HG03460 (cell line): Measurements from ENCODE around the gene KCTD18.

Source experiments
- ATAC-seq: cut with Tn5 transposase; IDR thresholded peaks from one replicate; pipeline ENCODE4 v1.9.1; 2021; ENCODE audit not compliant: unreplicated experiment

Gene KCTD18

DNA sequence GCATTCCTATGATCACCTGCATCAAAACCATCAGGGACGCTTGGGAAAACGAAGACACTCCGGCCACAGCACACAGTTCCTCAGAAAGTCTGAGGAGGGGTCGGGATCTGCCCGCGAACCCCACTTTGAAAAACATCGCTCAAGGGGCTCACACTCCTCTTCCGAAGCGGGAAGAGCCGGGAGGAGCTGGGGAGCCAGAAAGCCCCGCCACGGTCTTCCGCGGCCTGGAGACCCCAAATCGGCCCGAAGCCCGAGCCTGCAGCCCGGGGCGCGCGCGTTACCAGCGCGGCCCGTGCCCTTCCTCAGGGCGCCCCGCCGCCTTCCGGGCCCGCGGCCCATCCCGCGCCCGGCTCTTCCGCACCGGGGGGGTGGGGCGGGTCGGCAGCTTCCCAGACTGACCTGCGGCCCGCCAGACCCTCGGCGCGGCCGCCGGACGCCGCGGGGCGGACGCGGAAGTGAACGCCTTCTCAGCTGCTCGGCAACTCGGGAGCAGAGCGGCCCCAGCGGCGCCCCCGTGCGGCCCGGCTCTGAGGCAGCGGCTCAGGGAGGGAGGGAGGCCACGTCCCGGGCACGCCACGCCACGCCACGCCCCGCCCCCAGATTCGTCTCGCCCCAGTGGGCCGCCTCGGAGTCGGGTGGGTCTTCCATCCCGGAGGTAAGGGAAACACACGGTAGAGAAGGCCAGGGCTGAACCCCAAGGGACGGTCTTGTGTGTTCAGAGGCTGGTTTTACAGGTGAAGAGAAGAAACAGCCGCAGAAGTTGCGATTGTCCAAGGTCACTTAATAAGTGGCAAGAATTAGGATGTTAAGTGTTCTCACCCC is at the start of gene KCTD18:
TSS of gene KCTD18 (minus strand) at position 457 of the 822 bp plus-strand sequence. CDS start 3,052 bp downstream, outside the sequence.
- ATAC-seq, result peak; percentile 98

GRCh38 chr2:200540793-200541192 is 30.9 kb upstream of the KCTD18 start:
- ATAC-seq, result no peak

DNA sequence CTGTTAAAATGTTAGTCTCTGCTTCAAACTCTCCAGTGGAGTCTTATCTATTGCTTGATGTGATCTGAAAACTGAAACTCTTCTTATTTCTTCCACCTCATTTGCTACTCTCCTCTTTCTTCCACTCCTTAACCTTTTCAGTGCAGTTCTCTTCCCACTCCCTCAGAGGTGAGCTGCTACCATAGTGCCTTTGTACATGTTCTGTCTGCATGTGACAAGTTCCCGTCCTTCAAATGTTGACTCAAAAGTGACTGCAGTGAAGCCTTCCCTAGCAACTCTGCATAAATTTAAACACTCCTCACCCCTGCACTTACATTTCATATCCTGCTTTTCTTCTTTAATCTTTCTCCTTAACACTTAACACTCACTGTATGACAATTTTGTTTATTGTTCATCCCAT is 28.3 kb upstream of the KCTD18 start:
- ATAC-seq, result no peak

- no peak for ATAC-seq
These were observed 24.7 kb upstream of the KCTD18 start for GRCh38 chr2:200534572-200534971.

- no peak for ATAC-seq
These were observed 23.9 kb upstream of the KCTD18 start for GRCh38 chr2:200533754-200534153.

GRCh38 chr2:200528228-200528627 is 18.4 kb upstream of the KCTD18 start:
- no peak for ATAC-seq

- peak; percentile 99 for ATAC-seq
These were observed 16.2 kb upstream of the KCTD18 start, which contains the start of gene SGO2 for GRCh38 chr2:200525882-200526651. SGO2 (plus strand) TSS chr2:200526207; CDS start chr2:200532976, 6,769 bp downstream.

- no peak for ATAC-seq
These were observed 15.6 kb upstream of the KCTD18 start for GRCh38 chr2:200525551-200525881.

GRCh38 chr2:200525066-200525465 is 15.2 kb upstream of the KCTD18 start:
- ATAC-seq, result no peak

DNA sequence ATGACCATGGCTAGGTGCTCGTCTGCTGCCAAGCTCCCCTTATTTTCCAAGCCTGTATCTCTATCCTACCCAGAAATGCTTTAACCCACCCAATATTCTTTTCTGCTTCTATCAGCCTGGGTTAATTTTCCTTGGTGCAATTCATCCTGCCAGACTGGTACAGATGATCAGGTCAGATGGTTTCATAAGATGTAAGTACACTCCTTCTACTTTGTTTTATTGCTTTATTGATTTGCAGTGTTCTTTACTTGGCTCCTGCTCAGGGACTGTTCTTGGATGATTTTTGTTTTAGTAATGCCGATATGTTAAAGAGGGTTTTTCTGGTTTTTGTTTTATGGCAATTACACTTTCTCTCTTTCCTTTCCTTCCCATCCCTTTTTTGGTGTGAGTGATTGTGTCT is 13.7 kb upstream of the KCTD18 start:
- no peak for ATAC-seq

- ATAC-seq, result no peak
These were observed 13.3 kb upstream of the KCTD18 start for GRCh38 chr2:200523158-200523557.

- no peak for ATAC-seq
These were observed 5.3 kb upstream of the KCTD18 start for GRCh38 chr2:200515155-200515554.

DNA sequence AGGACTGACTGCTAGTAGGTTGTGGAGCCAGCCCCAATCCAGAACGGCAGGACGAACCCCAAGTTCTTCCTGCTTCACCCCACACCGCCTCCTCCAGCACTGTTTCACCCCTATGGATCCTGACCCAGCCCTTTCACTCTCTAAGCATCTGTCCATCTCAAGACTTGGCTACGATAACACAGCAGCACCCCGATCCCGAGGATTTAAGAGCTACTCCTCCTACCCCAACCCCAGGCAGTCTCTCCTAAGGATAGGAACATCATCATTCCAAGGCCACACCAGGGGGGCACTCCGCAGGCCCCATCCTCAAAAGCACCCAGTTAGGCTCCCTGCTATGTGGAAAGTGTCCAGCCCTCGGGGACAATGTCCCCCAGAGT is 645 bp downstream of the KCTD18 start:
- no peak for ATAC-seq

- no peak for ATAC-seq
These were observed 2.7 kb downstream of the KCTD18 start for GRCh38 chr2:200507179-200507578.

DNA sequence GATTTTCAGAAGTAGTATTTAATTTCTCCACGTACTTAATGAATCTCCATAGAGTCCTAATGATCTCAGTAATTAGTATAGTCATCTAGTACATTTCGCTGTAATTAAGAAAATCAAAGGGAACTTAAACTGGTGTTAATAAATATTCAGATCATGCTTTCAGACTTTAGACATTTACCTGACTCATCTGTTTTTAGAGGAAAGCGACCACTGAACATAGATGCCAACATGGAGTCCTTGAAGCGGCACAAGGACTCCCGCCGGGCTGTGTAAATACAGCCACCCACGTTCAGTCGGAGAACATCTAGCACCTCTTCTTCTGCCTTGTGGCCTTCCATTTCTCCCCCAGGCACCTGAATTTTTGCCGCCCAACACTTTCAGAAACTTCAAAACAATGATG is 3.2 kb downstream of the KCTD18 start:
- ATAC-seq, result no peak

DNA sequence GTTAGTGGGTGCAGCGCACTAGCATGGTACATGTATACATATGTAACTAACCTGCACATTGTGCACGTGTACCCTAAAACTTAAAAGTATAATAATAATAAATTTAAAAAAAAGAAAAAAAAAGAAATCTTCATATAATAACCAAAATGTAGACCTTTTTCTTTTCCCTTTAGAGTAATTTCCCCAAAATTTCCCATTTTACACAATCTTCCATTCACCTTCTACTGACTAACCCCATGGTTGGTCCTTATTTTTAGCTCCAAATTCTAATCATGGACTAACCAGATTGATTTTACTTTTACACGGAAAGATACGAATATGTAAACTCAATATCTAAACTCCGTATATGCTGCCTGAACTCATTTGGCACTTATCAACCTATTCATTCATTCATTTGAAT is 7.7 kb downstream of the KCTD18 start:
- ATAC-seq, result no peak

- ATAC-seq, result no peak
These were observed 11.3 kb downstream of the KCTD18 start for GRCh38 chr2:200498402-200499162.

- ATAC-seq, result no peak
These were observed 13.2 kb downstream of the KCTD18 start for GRCh38 chr2:200496696-200497095.

DNA sequence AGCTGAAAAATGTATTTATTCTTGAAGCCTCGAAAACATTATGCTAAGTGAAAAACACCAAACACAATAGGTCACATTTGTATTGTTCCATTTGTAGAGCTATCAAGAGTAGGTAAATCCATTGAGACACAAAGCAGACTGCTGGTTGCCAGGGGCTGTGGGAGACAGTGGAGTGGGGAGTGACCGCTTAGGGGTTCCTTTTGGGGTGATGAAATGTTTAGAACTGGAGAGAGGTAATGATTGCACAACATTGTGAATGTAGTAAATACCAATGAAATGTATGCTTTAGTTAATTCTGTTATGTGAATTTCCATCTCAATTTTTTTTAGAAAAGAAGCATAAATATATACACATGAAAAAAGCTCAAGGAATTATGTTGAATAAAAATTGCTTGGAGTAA is 15.8 kb downstream of the KCTD18 start:
- no peak for ATAC-seq

GRCh38 chr2:200492656-200493055 is 17.2 kb downstream of the KCTD18 start:
- ATAC-seq, result no peak

DNA sequence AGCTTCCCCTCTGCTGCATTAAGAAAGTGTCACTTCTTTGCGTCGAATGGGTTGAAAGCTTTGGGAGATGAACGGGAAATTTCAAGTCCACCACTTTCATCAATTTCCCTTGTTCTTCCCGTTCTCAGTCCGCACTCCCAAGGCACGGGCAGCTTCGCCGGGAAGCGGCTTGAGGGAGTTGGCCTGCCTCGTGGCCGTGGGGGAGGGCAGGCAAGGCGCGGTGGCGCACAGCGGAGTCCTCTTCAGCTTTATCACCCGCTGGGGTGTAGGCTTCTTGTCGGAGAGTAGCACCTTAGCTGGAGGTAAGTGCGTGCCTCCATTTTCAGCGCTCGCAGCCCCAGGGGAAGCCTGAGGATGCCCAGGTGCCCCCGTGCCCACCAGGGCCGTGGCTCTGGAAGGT is 19.9 kb downstream of the KCTD18 start:
- no peak for ATAC-seq

- ATAC-seq, result no peak
These were observed 21.7 kb downstream of the KCTD18 start for GRCh38 chr2:200488169-200488568.
